Colonic mucosa (tissue), 4 donors: ENCODE results near the gene CREB3. TPM values are rescaled to one million over a fixed set of nuclear protein-coding genes. Genes with fewer than 3 reads are reported as not detected.

Experiments used
- DNase-seq: peaks from one replicate; pipeline ENCODE4 v3.0.0-alpha.2; 2020
- H3K27ac ChIP-seq: fragments of 200-600 bp; one replicate; pipeline ENCODE4 v1.8.0; 2021
- H3K27me3 ChIP-seq: fragments of 200-600 bp; one replicate; pipeline ENCODE4 v1.8.0; 2021
- H3K36me3 ChIP-seq: fragments of 200-600 bp; one replicate; pipeline ENCODE4 v1.8.0; 2021
- H3K4me1 ChIP-seq: fragments of 200-600 bp; one replicate; pipeline ENCODE4 v1.8.0; 2021; ENCODE audit warnings: mild to moderate bottlenecking
- H3K4me3 ChIP-seq: fragments of 200-600 bp; one replicate; pipeline ENCODE4 v1.8.0; 2021
- H3K9ac ChIP-seq, 2 donors: one replicate each; pipeline ENCODE4 v1.7.0; 2013; ENCODE audit warnings: control low read depth in 2 of 2, low read depth in 2 of 2, low read length in 2 of 2
- H3K9me3 ChIP-seq: fragments of 200-600 bp; one replicate; pipeline ENCODE4 v1.8.0; 2021
- intact Hi-C: fragments of 100-400 bp; cut with DNase I; formaldehyde crosslinking; loops from one replicate; pipeline ENCODE4 v1.14.1; 2022
- total RNA-seq, 2 donors: library from RNA; stranded (reverse); fragmentation: NEBNext Ultra II Directional in 1 of 2; extraction: Animal tissue kit (Norgen Biotek cat#: 25700) in 1 of 2; gene quantifications; one replicate each; pipeline ENCODE4 v1.2.1, GENCODE V29; 2021
- TF ChIP-seq, protein P1 (sequence below): fragments of 200-600 bp; IDR thresholded peaks from one replicate; pipeline ENCODE4 v1.8.0; 2022; ENCODE audit warnings: antibody characterized with exemption, mild to moderate bottlenecking
- donor health status: healthy.
- donor health status: DM: no; HTN: no; CAD: no.
- donor health status: DM: no; HTN: no; CAD: no.

Gene CREB3
- total RNA-seq, 2 donors from 2014 or later = 47.9 to 50.8 TPM

DNA sequence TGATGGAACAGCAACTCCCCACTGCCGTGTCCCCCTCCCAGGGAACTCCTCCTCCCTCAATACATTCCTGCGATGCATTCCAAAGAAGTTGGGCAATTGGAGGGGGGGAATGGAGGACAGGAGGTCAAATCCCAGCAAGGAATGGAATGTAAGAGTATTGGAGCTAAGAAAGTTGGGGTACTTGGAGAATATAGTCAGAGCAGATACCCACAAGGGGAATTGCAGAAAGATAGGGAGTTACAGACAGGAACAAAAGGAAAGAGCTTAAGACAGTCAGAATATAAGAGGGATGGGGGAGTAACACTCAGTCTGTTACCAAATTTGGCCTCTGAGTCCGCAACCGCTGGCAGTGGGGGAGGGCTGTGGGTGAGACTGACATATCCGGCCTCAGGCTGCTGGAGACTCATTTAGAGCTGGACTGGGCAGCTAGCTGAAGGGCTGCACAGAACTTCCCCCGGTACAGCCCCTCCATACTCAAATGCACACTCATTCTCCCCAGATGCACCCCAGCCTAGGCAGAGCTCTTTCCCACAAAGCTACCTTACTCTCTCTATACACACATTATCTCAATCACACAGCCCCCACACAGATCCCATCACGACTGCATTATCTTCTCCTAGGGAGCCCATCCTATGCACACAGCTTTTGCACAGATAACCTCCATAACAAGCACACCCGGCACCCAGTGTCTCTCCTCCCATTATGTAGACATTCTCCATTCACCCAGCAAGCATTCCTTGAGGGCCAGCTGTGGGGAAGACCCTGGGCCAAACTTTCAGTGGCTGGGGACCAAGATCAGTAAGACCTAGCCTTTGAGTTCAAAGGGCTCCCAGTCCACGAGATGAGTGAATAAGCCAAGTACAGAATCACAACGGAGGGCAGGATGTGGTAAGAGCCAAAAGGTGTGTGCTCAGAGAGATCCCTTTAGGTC lies 4.2 kb upstream of the CREB3 start:
- Histone ChIP-seq H3K9ac (peak overlapping the region in 1 of 2 donors; percentile 73), H3K27me3 (no peaks in the 10 kb centered on the region), H3K4me3 (peak overlapping the region; percentile 4), H3K4me1 (peaks cover 8% of the 10 kb centered on the region), H3K27ac (peak overlapping the region; percentile 97), H3K36me3 (peaks cover 14% of the 10 kb centered on the region), H3K9me3 (no peaks in the 10 kb centered on the region)
- intact Hi-C loops = no loop called here
- TF ChIP-seq, protein P1, sequence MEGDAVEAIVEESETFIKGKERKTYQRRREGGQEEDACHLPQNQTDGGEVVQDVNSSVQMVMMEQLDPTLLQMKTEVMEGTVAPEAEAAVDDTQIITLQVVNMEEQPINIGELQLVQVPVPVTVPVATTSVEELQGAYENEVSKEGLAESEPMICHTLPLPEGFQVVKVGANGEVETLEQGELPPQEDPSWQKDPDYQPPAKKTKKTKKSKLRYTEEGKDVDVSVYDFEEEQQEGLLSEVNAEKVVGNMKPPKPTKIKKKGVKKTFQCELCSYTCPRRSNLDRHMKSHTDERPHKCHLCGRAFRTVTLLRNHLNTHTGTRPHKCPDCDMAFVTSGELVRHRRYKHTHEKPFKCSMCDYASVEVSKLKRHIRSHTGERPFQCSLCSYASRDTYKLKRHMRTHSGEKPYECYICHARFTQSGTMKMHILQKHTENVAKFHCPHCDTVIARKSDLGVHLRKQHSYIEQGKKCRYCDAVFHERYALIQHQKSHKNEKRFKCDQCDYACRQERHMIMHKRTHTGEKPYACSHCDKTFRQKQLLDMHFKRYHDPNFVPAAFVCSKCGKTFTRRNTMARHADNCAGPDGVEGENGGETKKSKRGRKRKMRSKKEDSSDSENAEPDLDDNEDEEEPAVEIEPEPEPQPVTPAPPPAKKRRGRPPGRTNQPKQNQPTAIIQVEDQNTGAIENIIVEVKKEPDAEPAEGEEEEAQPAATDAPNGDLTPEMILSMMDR = no peak
- DNase-seq = peak; percentile 65

- intact Hi-C loops = no loop called here
- peaks cover 14% of the 10 kb centered on the region for H3K4me1 ChIP-seq
These were observed 3.4 kb upstream of the CREB3 start for GRCh38 chr9:35729101-35729500.

GRCh38 chr9:35729700-35730485 lies 2.6 kb upstream of the CREB3 start:
- Histone ChIP-seq H3K9me3 (no peaks in the 10 kb centered on the region), H3K36me3 (peaks cover 1% of the 10 kb centered on the region), H3K27ac (peak overlapping the region; percentile 97), H3K9ac (peak overlapping the region in 1 of 2 donors; percentile 95), H3K27me3 (no peaks in the 10 kb centered on the region), H3K4me3 (peak overlapping the region; percentile 82), H3K4me1 (peaks cover 19% of the 10 kb centered on the region)
- DNase-seq = peak; percentile 55
- intact Hi-C loops = loop anchor here (5.0 kb wide), 1 partner anchor 68 kb away; no protein-coding TSS in a partner anchor
- TF ChIP-seq, protein P1 = peak; percentile 50

More at GRCh38 chr9:35729101-35729500, 3.4 kb upstream of the CREB3 start:
- TF ChIP-seq, protein P1 = no peak
- H3K36me3 ChIP-seq = peaks cover 9% of the 10 kb centered on the region
- H3K9ac ChIP-seq = peak overlapping the region; percentile 27 to 95
- no peak for DNase-seq
- peak overlapping the region; percentile 97 for H3K27ac ChIP-seq
- no peaks in the 10 kb centered on the region for H3K9me3 ChIP-seq
- peak overlapping the region; percentile 9 for H3K4me3 ChIP-seq
- no peaks in the 10 kb centered on the region for H3K27me3 ChIP-seq

GRCh38 chr9:35730486-35730854 lies 2.0 kb upstream of the CREB3 start:
- Histone ChIP-seq H3K9ac (peak overlapping the region; percentile 12 to 95), H3K36me3 (peaks cover 4% of the 10 kb centered on the region), H3K9me3 (no peaks in the 10 kb centered on the region), H3K4me3 (peak overlapping the region; percentile 82), H3K4me1 (peaks cover 19% of the 10 kb centered on the region), H3K27ac (peak overlapping the region; percentile 97), H3K27me3 (no peaks in the 10 kb centered on the region)
- no peak for DNase-seq
- intact Hi-C loops = loop anchor here (5.0 kb wide), 1 partner anchor 68 kb away; no protein-coding TSS in a partner anchor
- TF ChIP-seq, protein P1 = no peak
